RWPE2 (cell line): ENCODE measurements around the gene MOB3C.
"Not testable (repeated sequence)": the region's sequence is repeated elsewhere in the genome, so short reads cannot be mapped to it uniquely, and the experiment has no call there.

Source experiments
- ATAC-seq: fragments of 200-7000 bp; cut with Tn5 transposase; 3 replicates; pipeline ENCODE4 v1.9.1; 2021; ENCODE audit warnings: low read depth
- DNase-seq: peaks from one replicate; pipeline ENCODE4 v3.0.0-alpha.2; 2020; ENCODE audit warnings: low spot score
- H3K27ac ChIP-seq: fragments of 450-650 bp; 2 replicates; pipeline ENCODE4 v1.5.1; 2017; ENCODE audit warnings: mild to moderate bottlenecking; ENCODE audit not compliant: poor library complexity, severe bottlenecking
- H3K27me3 ChIP-seq: fragments of 250-450 bp; sonication (Bioruptor Pico); 2 replicates; pipeline ENCODE4 v1.5.1; 2021; ENCODE audit warnings: mild to moderate bottlenecking, moderate library complexity; ENCODE audit not compliant: insufficient read depth, poor library complexity, severe bottlenecking
- H3K36me3 ChIP-seq: fragments of 250-450 bp; sonication (Bioruptor Pico); 2 replicates; pipeline ENCODE4 v1.5.1; 2020; ENCODE audit warnings: low read depth, mild to moderate bottlenecking, moderate library complexity
- H3K4me1 ChIP-seq: fragments of 250-450 bp; sonication (Bioruptor Pico); 2 replicates; pipeline ENCODE4 v1.5.1; 2021; ENCODE audit warnings: mild to moderate bottlenecking, moderate library complexity; ENCODE audit not compliant: insufficient read depth, poor library complexity, severe bottlenecking
- H3K4me3 ChIP-seq: fragments of 250-450 bp; sonication (Bioruptor Pico); 2 replicates; pipeline ENCODE4 v1.5.1; 2021; ENCODE audit warnings: mild to moderate bottlenecking, moderate library complexity; ENCODE audit not compliant: severe bottlenecking
- H3K9me3 ChIP-seq: fragments of 250-450 bp; sonication (Bioruptor Pico); 2 replicates; pipeline ENCODE4 v1.5.1; 2021; ENCODE audit warnings: mild to moderate bottlenecking, moderate library complexity; ENCODE audit not compliant: severe bottlenecking
- CTCF ChIP-seq: fragments of 450-650 bp; IDR thresholded peaks from one replicate; pipeline ENCODE4 v1.5.1; 2017; ENCODE audit warnings: mild to moderate bottlenecking, moderate library complexity; ENCODE audit not compliant: poor library complexity, severe bottlenecking

The MOB3C gene

GRCh38 chr1:46653405-46653958 lies 36.9 kb upstream of the MOB3C start:
- DNase-seq (no peak), ATAC-seq (no peak)
- H3K4me1 ChIP-seq = no peaks in the 10 kb centered on the region
- H3K36me3 ChIP-seq = peaks cover 82% of the 10 kb centered on the region
- no peak overlapping the region for H3K27ac ChIP-seq
- no peaks in the 10 kb centered on the region for H3K27me3 ChIP-seq
- H3K9me3 ChIP-seq = peaks cover 10% of the 10 kb centered on the region
- no peak for TF ChIP-seq CTCF
- no peak overlapping the region for H3K4me3 ChIP-seq

DNA sequence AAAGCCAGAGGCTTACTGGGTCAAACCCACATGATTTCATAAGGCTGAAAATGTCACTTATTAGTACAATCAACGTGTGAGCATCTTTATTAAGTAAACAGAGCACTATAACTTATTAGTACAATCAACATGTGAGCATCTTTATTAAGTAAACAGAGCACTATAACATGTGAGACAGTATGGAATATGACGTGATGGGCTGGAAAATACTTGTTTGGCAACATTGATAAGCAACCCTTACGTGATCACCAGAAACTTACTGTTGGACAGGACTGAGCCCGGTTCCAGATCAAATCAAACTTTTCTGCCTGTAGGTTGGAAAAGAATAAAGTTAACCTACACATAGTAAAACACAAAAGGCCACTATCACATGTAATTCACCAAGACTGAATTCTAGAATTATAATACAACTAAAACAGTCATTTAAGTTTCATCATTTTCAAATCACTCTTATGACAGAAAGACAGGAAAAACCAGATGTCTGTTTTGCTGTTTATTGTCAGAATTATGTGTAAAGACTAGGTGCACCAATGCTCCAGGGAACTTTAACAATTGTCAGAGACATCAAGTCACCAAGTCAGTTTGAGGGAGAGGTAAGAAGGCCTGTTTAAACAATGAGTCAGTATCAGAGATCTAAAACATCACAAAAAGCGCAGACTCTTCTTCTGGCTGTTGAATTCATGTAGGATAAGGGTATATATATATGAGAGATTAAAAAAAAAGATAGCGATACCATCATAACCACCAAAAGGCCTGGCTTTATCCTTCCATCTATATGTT lies 35.9 kb upstream of the MOB3C start:
- no peak overlapping the region for H3K27ac ChIP-seq
- ATAC-seq (no peak), DNase-seq (no peak)
- H3K36me3 ChIP-seq = peaks cover 84% of the 10 kb centered on the region
- H3K4me1 ChIP-seq = no peaks in the 10 kb centered on the region
- no peak overlapping the region for H3K4me3 ChIP-seq
- TF ChIP-seq CTCF = no peak
- H3K9me3 ChIP-seq = peaks cover 10% of the 10 kb centered on the region
- no peaks in the 10 kb centered on the region for H3K27me3 ChIP-seq

GRCh38 chr1:46651152-46651551 lies 34.5 kb upstream of the MOB3C start:
- H3K9me3 ChIP-seq = peaks cover 10% of the 10 kb centered on the region
- H3K27me3 ChIP-seq, DNase-seq, H3K4me1 ChIP-seq, H3K27ac ChIP-seq, ATAC-seq, H3K4me3 ChIP-seq: not testable (repeated sequence)
- peaks cover 73% of the 10 kb centered on the region for H3K36me3 ChIP-seq

- H3K4me1 ChIP-seq = no peaks in the 10 kb centered on the region
- H3K27ac ChIP-seq = no peak overlapping the region
- peaks cover 10% of the 10 kb centered on the region for H3K9me3 ChIP-seq
- H3K4me3 ChIP-seq = no peak overlapping the region
- no peaks in the 10 kb centered on the region for H3K27me3 ChIP-seq
- peaks cover 68% of the 10 kb centered on the region for H3K36me3 ChIP-seq
- ATAC-seq (no peak), DNase-seq (no peak)
- no peak for TF ChIP-seq CTCF
Observed at GRCh38 chr1:46650491-46650890, 33.9 kb upstream of the MOB3C start.

- Histone ChIP-seq H3K4me1 (no peaks in the 10 kb centered on the region), H3K27me3 (no peaks in the 10 kb centered on the region), H3K36me3 (peaks cover 61% of the 10 kb centered on the region), H3K27ac (no peak overlapping the region), H3K9me3 (peaks cover 10% of the 10 kb centered on the region), H3K4me3 (no peak overlapping the region)
- ATAC-seq (no peak), DNase-seq (no peak)
- TF ChIP-seq CTCF = no peak
Observed at GRCh38 chr1:46649764-46650163, 33.2 kb upstream of the MOB3C start.
